RWPE2 (cell line): ENCODE measurements around the gene CCT6A.
A peak's percentile ranks its signal among the peaks of the same experiment; 100 is the strongest.
"Not testable (repeated sequence)": the region's sequence is repeated elsewhere in the genome, so short reads cannot be mapped to it uniquely, and the experiment has no call there.

Experiments
- ATAC-seq: fragments of 200-7000 bp; cut with Tn5 transposase; 3 replicates; pipeline ENCODE4 v1.9.1; 2021; ENCODE audit warnings: low read depth
- DNase-seq: peaks from one replicate; pipeline ENCODE4 v3.0.0-alpha.2; 2020; ENCODE audit warnings: low spot score
- H3K27ac ChIP-seq: fragments of 450-650 bp; 2 replicates; pipeline ENCODE4 v1.5.1; 2017; ENCODE audit warnings: mild to moderate bottlenecking; ENCODE audit not compliant: poor library complexity, severe bottlenecking
- H3K27me3 ChIP-seq: fragments of 250-450 bp; sonication (Bioruptor Pico); 2 replicates; pipeline ENCODE4 v1.5.1; 2021; ENCODE audit warnings: mild to moderate bottlenecking, moderate library complexity; ENCODE audit not compliant: insufficient read depth, poor library complexity, severe bottlenecking
- H3K36me3 ChIP-seq: fragments of 250-450 bp; sonication (Bioruptor Pico); 2 replicates; pipeline ENCODE4 v1.5.1; 2020; ENCODE audit warnings: low read depth, mild to moderate bottlenecking, moderate library complexity
- H3K4me1 ChIP-seq: fragments of 250-450 bp; sonication (Bioruptor Pico); 2 replicates; pipeline ENCODE4 v1.5.1; 2021; ENCODE audit warnings: mild to moderate bottlenecking, moderate library complexity; ENCODE audit not compliant: insufficient read depth, poor library complexity, severe bottlenecking
- H3K4me3 ChIP-seq: fragments of 250-450 bp; sonication (Bioruptor Pico); 2 replicates; pipeline ENCODE4 v1.5.1; 2021; ENCODE audit warnings: mild to moderate bottlenecking, moderate library complexity; ENCODE audit not compliant: severe bottlenecking
- H3K9me3 ChIP-seq: fragments of 250-450 bp; sonication (Bioruptor Pico); 2 replicates; pipeline ENCODE4 v1.5.1; 2021; ENCODE audit warnings: mild to moderate bottlenecking, moderate library complexity; ENCODE audit not compliant: severe bottlenecking
- CTCF ChIP-seq: fragments of 450-650 bp; IDR thresholded peaks from one replicate; pipeline ENCODE4 v1.5.1; 2017; ENCODE audit warnings: mild to moderate bottlenecking, moderate library complexity; ENCODE audit not compliant: poor library complexity, severe bottlenecking

Gene CCT6A

GRCh38 chr7:56074371-56074791 lies 22.8 kb downstream of the CCT6A start:
- Histone ChIP-seq H3K27me3 (no peaks in the 10 kb centered on the region), H3K9me3 (no peaks in the 10 kb centered on the region), H3K4me1 (no peaks in the 10 kb centered on the region), H3K4me3 (no peak overlapping the region), H3K36me3 (peaks cover 58% of the 10 kb centered on the region), H3K27ac (no peak overlapping the region)
- ATAC-seq (peak; percentile 96), DNase-seq (peak; percentile 71)
- peak; percentile 92 for TF ChIP-seq CTCF

- peaks cover 30% of the 10 kb centered on the region for H3K36me3 ChIP-seq
- DNase-seq: no peak
- TF ChIP-seq CTCF: no peak
Observed at GRCh38 chr7:56077681-56078080, 26.1 kb downstream of the CCT6A start.

GRCh38 chr7:56078196-56078595 lies 26.6 kb downstream of the CCT6A start:
- Histone ChIP-seq H3K27ac (no peak overlapping the region), H3K9me3 (no peaks in the 10 kb centered on the region), H3K4me3 (no peak overlapping the region), H3K36me3 (peaks cover 27% of the 10 kb centered on the region), H3K4me1 (no peaks in the 10 kb centered on the region), H3K27me3 (no peaks in the 10 kb centered on the region)
- DNase-seq: no peak
- ATAC-seq: no peak
- no peak for TF ChIP-seq CTCF

More at GRCh38 chr7:56077681-56078080, 26.1 kb downstream of the CCT6A start:
- Histone ChIP-seq H3K4me1 (no peaks in the 10 kb centered on the region), H3K27ac (no peak overlapping the region), H3K27me3 (no peaks in the 10 kb centered on the region), H3K4me3 (no peak overlapping the region), H3K9me3 (no peaks in the 10 kb centered on the region)
- no peak for ATAC-seq

GRCh38 chr7:56079450-56080185 lies 28.1 kb downstream of the CCT6A start:
- peak; percentile 17 for TF ChIP-seq CTCF
- Histone ChIP-seq H3K27me3 (no peaks in the 10 kb centered on the region), H3K9me3 (no peaks in the 10 kb centered on the region), H3K27ac (no peak overlapping the region), H3K4me3 (no peak overlapping the region), H3K4me1 (no peaks in the 10 kb centered on the region), H3K36me3 (peaks cover 24% of the 10 kb centered on the region)
- ATAC-seq (no peak), DNase-seq (no peak)

- not testable (repeated sequence) for DNase-seq, H3K27ac ChIP-seq, H3K4me3 ChIP-seq, H3K27me3 ChIP-seq, H3K9me3 ChIP-seq, ATAC-seq, H3K4me1 ChIP-seq
- peaks cover 23% of the 10 kb centered on the region for H3K36me3 ChIP-seq
Observed at GRCh38 chr7:56080726-56081435, 29.3 kb downstream of the CCT6A start.
